Measurements from ENCODE around the gene USF2. TPM values are rescaled to one million over a fixed set of nuclear protein-coding genes. Genes with fewer than 3 reads are reported as not detected.

Gene USF2
- total and polyA plus RNA-seq, 2 of the 8 experiments (the other 6 are each of a cell fraction or from before 2014, with no cell fraction given), result 74.1 to 109 TPM

GRCh38 chr19:35253316-35254286, 15.2 kb upstream of the USF2 start:
- Histone ChIP-seq H2AK5ac (ENCODE audit: low read depth, low read length) (peak overlapping the region; percentile 65; the same call in 1 of the 2 replicates), H3K56ac (replicated peaks; ENCODE audit: insufficient read length, low read depth, low read length) (no peak overlapping the region), H3K23ac (ENCODE audit: insufficient read length) (no peak overlapping the region), H3K4me3 (ENCODE audit: extremely low read depth in 1 of 4, insufficient read depth in 2 of 4, low read depth in 3 of 4, low read length in 4 of 4) (no peak overlapping the region), H3K27me3 (replicated peaks in 1 of 4; ENCODE audit: control insufficient read depth in 3 of 4, extremely low read depth in 1 of 4, insufficient read depth in 3 of 4, low read length in 3 of 4) (no peaks in the 10 kb centered on the region), H2AFZ (ENCODE audit: low read length) (no peak overlapping the region), H3K9ac (replicated peaks in 1 of 4; ENCODE audit: extremely low read depth in 1 of 4, low read depth in 3 of 4, low read length in 3 of 4) (no peak overlapping the region; a peak in 1 of 7 replicates), H3K4me2 (ENCODE audit: insufficient read depth in 1 of 2, low read depth in 2 of 2, low read length in 2 of 2) (peak overlapping the region in 1 of 2 experiments; percentile 50; a peak in 3 of 4 replicates), H3K79me2 (ENCODE audit: control insufficient read depth in 1 of 2, insufficient read depth in 2 of 2, low read length in 2 of 2) (peaks cover 10 to 62% of the 10 kb centered on the region in 2 experiments), H2BK15ac (ENCODE audit: low read length) (no peak overlapping the region), H3K4ac (replicated peaks; ENCODE audit: insufficient read length, low read depth, low read length) (no peak overlapping the region), H3K4me1 (replicated peaks in 1 of 4; ENCODE audit: control insufficient read depth in 3 of 4, insufficient read depth in 4 of 4, low read length in 3 of 4) (peaks cover 0 to 14% (median 7%) of the 10 kb centered on the region in 4 experiments; a peak in 6 of 7 replicates), H4K91ac (replicated peaks; ENCODE audit: insufficient read length, low read length) (peak overlapping the region; percentile 65), H4K8ac (ENCODE audit: extremely low read depth, insufficient read depth, low read length) (no peak overlapping the region), H3K79me1 (ENCODE audit: low read depth, low read length) (peaks cover 17% of the 10 kb centered on the region), H4K20me1 (replicated peaks in 1 of 2; ENCODE audit: control insufficient read depth in 1 of 2, insufficient read depth in 2 of 2, low read length in 2 of 2) (peaks cover 33 to 42% of the 10 kb centered on the region in 2 experiments), H3K27ac (ENCODE audit: low read depth, low read length) (peak overlapping the region; percentile 73), H4K5ac (ENCODE audit: insufficient read length, low read depth, low read length) (no peak overlapping the region), H2BK120ac (replicated peaks; ENCODE audit: low read depth, low read length) (no peak overlapping the region), H2BK12ac (ENCODE audit: low read depth, low read length) (no peak overlapping the region), H2BK5ac (ENCODE audit: low read depth, low read length) (no peak overlapping the region), H3K18ac (ENCODE audit: extremely low read depth, low read length) (no peak overlapping the region; the same call in 1 of the 2 replicates), H3K14ac (ENCODE audit: insufficient read length) (no peak overlapping the region), H2BK20ac (ENCODE audit: low read length) (no peak overlapping the region), H3K9me3 (ENCODE audit: insufficient read depth in 2 of 2, low read depth in 1 of 2, low read length in 1 of 2) (no peaks in the 10 kb centered on the region), H3K23me2 (ENCODE audit: low read depth, low read length) (peaks cover 7% of the 10 kb centered on the region; the same call in 1 of the 2 replicates), H3K36me3 (ENCODE audit: control insufficient read depth in 2 of 4, insufficient read depth in 4 of 4, low read length in 3 of 4) (peaks cover 24 to 42% (median 34%) of the 10 kb centered on the region in 4 experiments)
- ChIA-PET POLR2A (ENCODE audit: partially characterized antibody) (interaction anchor here (0.8 to 9.8 kb wide), 8 partner anchors 11 to 201 kb away, joined by 3 to 146 read pairs (median 4); partner anchors contain the start of genes FXYD5 and USF2), CTCF (ENCODE audit: partially characterized antibody) (interaction anchor here (2.5 kb wide), 1 partner anchor 186 kb away, joined by 7 read pairs; no protein-coding TSS in a partner anchor)
- peak in 1 of 2 experiments; percentile 63; a peak in 1 of 3 replicates for TF ChIP-seq EP300 (IDR thresholded peaks at IDR 0.05; ENCODE audit: borderline replicate concordance in 1 of 2, low read depth in 2 of 2, low read length in 2 of 2)
- no peak for TF ChIP-seq SP4 (IDR thresholded peaks at IDR 0.05; ENCODE audit: low read length)
- DNase-seq (ENCODE audit: low read depth in 1 of 2, low spot score in 2 of 2) (peak in 1 of 2 experiments; percentile 48), FAIRE-seq (no peak)
- 77% methylated on average over 9 of the region's 9 CpGs; no CpG with 5 or more reads in 1 of the 2 experiments for WGBS, 2 experiments (ENCODE audit: extremely low coverage in 1 of 2, insufficient coverage in 1 of 2, insufficient read length in 1 of 2, insufficient replicate concordance in 2 of 2, low coverage in 1 of 2, low lambda C conversion rate in 2 of 2, missing lambda C conversion rate in 1 of 2)

All from H1 (cell line).